ENCODE results near the gene SH3BGRL.

DNA sequence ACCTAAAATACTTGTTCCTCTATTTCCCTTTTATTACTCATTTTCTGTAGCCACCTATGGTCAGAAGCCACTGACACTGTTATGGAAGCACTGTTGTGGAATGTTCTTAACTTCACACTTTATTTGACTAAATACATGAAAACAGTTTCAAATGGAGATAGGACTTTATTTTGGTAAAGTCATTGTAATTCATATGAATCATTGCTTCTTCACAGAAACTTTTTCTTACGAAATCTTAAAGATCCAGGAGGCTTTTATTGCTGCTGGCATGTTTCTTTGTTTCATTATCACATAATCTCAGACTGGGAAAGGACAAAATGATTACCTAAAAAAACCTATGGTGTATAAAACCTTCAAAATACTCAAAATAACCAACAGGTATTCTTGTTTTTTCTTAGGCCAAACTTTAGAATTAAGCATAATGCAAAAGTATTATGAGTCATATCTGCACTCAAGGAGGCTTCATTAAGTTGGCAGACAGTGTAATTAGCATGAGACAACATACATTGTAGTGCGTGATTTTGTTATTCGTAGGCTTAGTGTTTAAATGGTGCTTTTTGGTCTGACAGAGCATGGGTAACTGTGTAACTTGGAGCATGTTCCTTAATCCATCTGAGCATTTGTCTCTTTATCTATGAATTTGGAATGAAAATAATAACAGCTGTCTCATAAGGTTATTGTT, 58.0 kb downstream of the SH3BGRL start:
- TF ChIP-seq, protein P1, sequence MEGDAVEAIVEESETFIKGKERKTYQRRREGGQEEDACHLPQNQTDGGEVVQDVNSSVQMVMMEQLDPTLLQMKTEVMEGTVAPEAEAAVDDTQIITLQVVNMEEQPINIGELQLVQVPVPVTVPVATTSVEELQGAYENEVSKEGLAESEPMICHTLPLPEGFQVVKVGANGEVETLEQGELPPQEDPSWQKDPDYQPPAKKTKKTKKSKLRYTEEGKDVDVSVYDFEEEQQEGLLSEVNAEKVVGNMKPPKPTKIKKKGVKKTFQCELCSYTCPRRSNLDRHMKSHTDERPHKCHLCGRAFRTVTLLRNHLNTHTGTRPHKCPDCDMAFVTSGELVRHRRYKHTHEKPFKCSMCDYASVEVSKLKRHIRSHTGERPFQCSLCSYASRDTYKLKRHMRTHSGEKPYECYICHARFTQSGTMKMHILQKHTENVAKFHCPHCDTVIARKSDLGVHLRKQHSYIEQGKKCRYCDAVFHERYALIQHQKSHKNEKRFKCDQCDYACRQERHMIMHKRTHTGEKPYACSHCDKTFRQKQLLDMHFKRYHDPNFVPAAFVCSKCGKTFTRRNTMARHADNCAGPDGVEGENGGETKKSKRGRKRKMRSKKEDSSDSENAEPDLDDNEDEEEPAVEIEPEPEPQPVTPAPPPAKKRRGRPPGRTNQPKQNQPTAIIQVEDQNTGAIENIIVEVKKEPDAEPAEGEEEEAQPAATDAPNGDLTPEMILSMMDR (IDR thresholded peaks at IDR 0.05), result no peak
- TF ChIP-seq POLR2A (IDR thresholded peaks at IDR 0.05), result no peak
